Right ventricle myocardium inferior (tissue), 1 donor: ENCODE measurements around the gene ILF2. TPM values are rescaled to one million over a fixed set of nuclear protein-coding genes. Genes with fewer than 3 reads are reported as not detected.
"Not testable (repeated sequence)": the region's sequence is repeated elsewhere in the genome, so short reads cannot be mapped to it uniquely, and the experiment has no call there.

ENCODE experiments used
- ATAC-seq: fragments of 200-7000 bp; cut with Tn5 transposase; one replicate; pipeline ENCODE4 v1.9.1; 2020; ENCODE audit warnings: mild to moderate bottlenecking, moderate library complexity
- DNase-seq: peaks from one replicate; pipeline ENCODE4 v3.0.0; 2021; ENCODE audit errors: missing footprints
- intact Hi-C: fragments of 100-400 bp; cut with DNase I; formaldehyde crosslinking; loops from one replicate; pipeline ENCODE4 v1.11.0; 2022
- long read RNA-seq: library from polyadenylated mRNA; unstranded; transcript quantifications from one replicate; pipeline ENCODE4 v2.0.0, GENCODE V29; 2021
- total RNA-seq: library from RNA; stranded (reverse); fragmentation: NEBNext Ultra II Directional; extraction: Animal tissue kit (Norgen Biotek cat#: 25700); gene quantifications from one replicate; pipeline ENCODE4 v1.2.1, GENCODE V29; 2021
- donor health status: DM: no; HTN: yes; CAD: no; lungs with severe emphysema.

Gene ILF2
- total RNA-seq, result 60.4 TPM
- long read RNA-seq, transcript ILF2-201 (14 exons, 1,659 nt), result major isoform, 33 of 35 reads
- long read RNA-seq, partial matches to known transcripts, result 0 of 35 reads
- long read RNA-seq, other reads (novel, unspliced or antisense), result 2 of 35 reads

DNA sequence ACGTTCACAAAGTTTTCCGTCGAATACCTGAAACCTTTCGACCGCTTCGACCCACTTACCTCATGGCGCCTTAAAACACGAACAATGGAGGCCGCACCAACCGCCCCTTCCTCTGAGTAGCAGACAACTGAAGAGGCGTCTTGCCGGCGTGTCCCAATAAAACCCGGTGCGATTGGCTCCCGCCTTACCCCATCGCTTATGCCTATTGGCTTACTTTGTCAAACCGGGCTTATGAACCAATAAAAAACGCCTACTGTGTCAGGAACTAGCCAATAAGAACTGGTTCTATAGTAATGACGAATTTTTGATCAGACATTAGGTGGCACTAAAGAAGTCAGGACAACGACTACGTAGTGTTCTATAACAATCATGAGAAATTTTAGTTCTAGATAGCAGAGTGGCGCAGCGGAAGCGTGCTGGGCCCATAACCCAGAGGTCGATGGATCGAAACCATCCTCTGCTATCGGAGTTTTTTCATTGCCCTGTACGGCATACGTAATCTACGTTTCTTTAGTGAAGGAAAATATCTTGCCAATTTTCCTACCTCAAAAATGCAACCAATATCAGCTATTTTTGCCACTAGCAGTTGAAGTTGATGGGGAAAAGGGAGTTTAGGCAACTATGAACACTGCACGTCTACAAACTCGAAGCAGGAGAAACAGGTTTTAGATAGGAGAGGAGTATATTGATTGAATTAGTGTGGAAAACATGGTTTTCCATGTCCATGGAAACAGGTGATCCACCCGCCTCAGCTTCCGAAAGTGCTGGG is at the start of gene ILF2:
Gene ILF2 (minus strand): TSS at position 135 of the 769 bp plus-strand sequence. CDS start 71 bp downstream, at position 64.
- peak; percentile 97 for ATAC-seq
- intact Hi-C loops, result loop anchor here (2.0 to 10.0 kb wide), 3 partner anchors 36 to 316 kb away; partner anchors contain the start of genes CHTOP and S100A9
- peak; percentile 97 for DNase-seq

DNA sequence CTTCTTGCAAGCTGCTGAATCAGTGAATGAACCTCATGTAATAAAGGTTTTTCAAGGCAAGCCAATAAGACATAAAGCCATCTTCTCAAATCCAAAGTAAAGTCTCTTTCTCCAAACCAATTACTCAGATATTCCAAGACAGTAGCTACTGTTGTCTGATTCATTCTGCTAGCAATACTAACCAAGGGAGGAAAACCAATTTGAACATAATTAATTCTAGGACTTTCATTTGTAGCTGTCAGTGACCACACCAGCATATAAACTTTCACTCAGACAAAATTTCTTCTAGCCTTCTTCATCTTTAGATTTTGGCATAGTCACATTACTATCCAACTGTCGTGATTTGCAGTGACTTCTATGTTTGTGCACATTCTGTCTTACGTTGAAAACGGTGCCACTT is 46.5 kb upstream of the ILF2 start:
- ATAC-seq (no peak), DNase-seq (no peak)
- intact Hi-C loops, result no loop called here

DNA sequence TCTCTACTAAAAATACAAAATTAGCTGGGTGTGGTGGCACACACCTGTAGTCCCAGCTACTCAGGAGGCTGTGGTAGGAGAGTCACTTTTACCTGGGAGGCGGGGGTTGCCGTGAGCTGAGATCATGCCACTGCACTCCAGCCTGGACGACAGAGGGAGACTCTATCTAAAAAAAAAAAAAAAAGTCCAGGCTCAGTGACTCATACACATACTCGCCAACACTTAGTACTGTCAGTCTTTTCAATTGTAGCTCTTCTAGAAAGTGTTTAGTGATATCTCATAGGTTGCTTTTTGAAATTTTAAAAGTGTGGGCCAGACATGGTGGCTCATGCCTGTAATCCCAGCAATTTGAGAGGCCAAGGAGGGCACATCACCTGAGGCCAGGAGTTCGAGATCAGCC is 45.4 kb upstream of the ILF2 start:
- ATAC-seq, DNase-seq, intact Hi-C loops: not testable (repeated sequence)

DNA sequence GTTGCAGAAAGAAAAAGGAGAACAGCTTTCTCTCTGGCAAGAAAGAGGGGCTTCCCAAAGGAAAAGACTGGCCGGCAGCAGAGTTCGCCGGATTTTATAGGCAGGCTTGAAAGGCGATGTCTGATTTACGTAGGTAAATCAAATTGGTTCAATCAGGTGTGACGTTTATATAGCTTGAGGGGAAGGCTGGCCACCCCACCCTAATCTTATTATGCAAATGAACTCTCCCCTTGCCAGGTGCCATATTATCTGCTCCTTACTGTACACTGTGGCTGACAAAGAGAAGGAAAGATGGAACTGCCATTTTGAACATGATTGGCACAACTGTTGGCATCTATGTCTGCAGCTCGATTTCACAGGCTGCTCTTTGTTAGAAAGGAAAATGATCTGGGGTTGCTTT is 40.2 kb upstream of the ILF2 start:
- no peak for DNase-seq
- intact Hi-C loops, result no loop called here
- ATAC-seq, result no peak

- intact Hi-C loops, result no loop called here
- no peak for ATAC-seq
- DNase-seq, result no peak
These were observed 34.7 kb upstream of the ILF2 start for GRCh38 chr1:153705484-153705883.

DNA sequence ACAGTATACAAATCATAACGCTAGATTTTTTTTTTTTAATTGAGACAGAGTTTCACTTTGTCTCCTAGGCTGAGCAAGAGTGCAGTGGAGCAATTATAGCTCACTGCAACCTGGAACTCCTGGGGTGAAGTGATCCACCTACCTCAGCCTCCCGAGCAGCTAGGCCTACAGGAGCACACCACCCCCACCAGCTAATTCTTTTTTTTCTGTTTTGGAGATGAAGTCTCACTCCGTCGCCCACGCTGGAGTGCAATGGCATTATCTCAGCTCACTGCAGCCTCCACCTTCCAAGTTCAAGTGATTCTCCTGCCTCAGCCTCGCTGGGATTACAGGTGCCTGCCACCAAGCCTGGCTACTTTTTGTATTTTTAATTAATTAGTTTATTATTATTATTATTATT is 29.0 kb upstream of the ILF2 start:
- no peak for DNase-seq
- intact Hi-C loops, result no loop called here
- no peak for ATAC-seq

DNA sequence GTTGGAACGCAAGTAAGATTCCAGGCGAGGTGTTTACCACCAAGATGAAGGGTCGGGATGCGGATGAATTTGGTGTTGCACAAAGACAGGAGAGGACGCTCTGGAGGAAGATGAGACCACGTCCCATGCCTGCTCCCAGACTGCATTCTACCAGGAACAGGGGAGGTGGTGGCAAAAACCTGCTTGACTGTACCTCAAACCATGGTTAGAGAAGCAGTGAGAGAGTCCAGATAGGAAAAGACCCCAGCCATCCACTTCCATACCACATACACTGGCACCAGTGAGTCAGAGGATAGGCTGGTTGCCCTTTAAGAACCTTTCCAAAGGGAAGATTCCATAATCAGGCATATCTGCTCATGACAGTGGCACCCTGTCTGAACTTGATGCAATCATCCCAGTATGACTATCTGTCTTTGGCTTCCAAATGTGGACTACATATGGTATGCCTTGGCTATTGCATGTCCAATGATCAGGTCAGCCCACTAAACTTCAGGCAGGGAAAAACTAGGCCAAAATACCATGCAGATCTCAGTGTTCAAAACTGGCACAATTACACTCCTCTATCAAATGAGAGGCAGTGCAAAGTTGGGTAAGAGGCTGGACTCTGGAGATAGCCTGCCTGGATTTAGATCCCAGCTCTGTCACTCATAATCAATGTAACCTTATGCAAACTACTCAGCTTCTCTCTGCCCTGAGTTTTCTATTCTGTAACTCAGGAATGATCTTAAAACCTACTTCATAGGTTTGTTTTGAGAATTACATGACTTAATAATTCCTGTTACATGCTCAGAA is 28.3 kb upstream of the ILF2 start:
- intact Hi-C loops, result loop anchor here (1.0 kb wide), 1 partner anchor 29 kb away; the partner anchor contains the start of gene INTS3
- ATAC-seq (no peak), DNase-seq (no peak)

- intact Hi-C loops, result loop anchor here (1.0 kb wide), 1 partner anchor 30 kb away; the partner anchor contains the start of gene INTS3
- peak; percentile 85 for DNase-seq
- peak; percentile 92 for ATAC-seq
These were observed 27.5 kb upstream of the ILF2 start for GRCh38 chr1:153698020-153698922.

DNA sequence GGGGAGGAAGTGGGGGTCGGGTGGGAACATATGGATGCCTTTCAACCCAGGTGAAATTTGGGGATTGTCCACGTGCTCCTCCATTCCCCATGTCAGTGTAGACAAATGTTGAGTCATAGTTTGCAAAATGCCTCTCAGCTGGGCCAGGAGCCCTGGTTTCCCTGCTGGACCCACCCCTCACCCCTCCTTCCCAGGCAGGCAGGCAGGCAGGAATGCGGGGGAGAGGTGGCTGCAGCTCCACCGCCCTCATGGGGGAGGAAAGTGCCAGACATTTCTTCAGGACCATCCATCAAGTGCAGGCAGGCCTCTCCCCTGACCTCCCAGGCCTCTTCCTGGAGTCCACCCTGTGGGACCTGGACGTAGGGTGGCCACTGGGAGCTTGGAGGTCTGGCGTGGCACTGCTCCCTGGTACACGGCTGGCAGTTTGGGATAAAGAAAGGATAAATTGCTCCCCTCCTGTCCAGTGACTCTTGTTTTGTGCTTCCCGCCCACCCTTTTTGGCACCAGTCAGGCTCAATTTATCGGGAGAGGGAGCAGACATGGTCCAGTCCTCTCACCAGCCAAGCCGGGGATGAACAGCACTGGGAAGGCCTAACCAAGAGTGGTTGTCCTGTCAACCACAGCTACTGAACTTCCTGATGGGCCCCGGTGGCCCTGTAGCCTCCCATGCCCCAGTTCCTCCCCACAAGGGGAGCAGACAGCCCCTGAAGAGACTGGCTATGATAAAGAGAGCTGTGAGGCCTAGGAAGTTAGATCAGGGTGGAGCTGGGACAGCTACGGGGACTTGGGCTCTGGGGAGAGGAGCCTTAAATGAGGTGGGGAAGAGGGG is 26.6 kb upstream of the ILF2 start:
- ATAC-seq (peak; percentile 53), DNase-seq (no peak)
- intact Hi-C loops, result loop anchor here (1.0 kb wide), 1 partner anchor 31 kb away; the partner anchor contains the start of gene INTS3

DNA sequence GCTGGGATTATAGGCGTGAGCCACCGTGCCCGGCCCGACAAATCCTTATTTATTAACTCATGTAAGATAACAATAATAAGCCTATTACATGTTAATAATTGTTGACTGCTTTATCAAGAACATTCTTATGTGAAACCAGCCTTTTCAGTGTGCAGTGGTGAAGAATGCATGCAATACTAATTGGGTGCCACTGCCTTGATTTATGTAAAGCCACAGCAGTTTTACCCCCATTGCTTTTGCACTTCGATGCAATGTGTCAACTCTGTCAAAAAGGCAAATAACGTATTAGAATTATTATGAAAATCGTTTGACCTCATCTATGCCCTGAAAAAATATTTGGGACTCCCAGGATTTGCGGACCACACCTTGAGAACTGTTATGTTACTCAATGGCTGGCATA is 25.9 kb upstream of the ILF2 start:
- intact Hi-C loops, result no loop called here
- DNase-seq, result no peak
- ATAC-seq, result no peak

GRCh38 chr1:153693466-153693865 is 22.7 kb upstream of the ILF2 start:
- intact Hi-C loops, result no loop called here

GRCh38 chr1:153688736-153689328 is 18.0 kb upstream of the ILF2 start:
- ATAC-seq (no peak), DNase-seq (no peak)
- intact Hi-C loops, result no loop called here

More at GRCh38 chr1:153693466-153693865, 22.7 kb upstream of the ILF2 start:
- ATAC-seq, result no peak
- DNase-seq, result peak; percentile 64

GRCh38 chr1:153688276-153688675 is 17.5 kb upstream of the ILF2 start:
- no peak for ATAC-seq
- DNase-seq, result peak; percentile 5
- intact Hi-C loops, result no loop called here

DNA sequence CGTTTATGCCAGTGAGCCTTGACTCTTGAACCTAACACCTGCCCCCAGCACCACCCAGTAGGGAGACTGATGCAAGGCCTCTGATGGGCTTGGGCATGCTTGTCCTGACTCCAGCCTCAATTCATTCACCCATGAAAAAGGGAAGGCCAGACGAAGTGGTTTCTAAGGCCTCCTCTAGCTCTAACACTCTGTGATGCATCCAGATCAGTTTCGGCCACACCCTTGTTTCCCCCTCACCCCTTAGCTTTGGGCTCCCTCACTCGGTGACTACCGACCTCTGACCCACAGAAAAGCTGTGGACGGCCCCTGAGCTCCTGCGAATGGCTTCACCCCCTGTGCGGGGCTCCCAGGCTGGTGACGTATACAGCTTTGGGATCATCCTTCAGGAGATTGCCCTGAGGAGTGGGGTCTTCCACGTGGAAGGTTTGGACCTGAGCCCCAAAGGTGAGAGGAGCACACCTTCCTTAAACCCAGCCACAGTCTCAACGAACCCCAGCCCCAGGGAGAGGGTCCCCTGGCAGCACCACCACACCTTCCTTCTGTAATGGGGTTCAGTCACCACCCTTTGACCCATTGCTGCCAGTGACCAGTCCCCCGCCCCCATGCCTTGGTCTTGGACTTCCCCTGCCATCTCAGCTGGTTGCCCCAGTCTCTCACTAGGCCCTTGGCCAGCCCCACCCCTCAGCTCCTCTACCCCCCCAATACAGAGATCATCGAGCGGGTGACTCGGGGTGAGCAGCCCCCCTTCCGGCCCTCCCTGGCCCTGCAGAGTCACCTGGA is 16.7 kb upstream of the ILF2 start:
- DNase-seq (peak; percentile 15), ATAC-seq (no peak)
- intact Hi-C loops, result no loop called here

- DNase-seq (no peak), ATAC-seq (no peak)
- intact Hi-C loops, result no loop called here
These were observed 14.9 kb upstream of the ILF2 start for GRCh38 chr1:153685544-153686340.

GRCh38 chr1:153684892-153685291 is 14.1 kb upstream of the ILF2 start:
- intact Hi-C loops, result no loop called here
- no peak for DNase-seq
- no peak for ATAC-seq
